ENCODE data around the gene PCF11. TPM values are rescaled to one million over a fixed set of nuclear protein-coding genes. Genes with fewer than 3 reads are reported as not detected.

PCF11 gene
- total and polyA plus RNA-seq, 2 of the 4 experiments (the other 2 are of a cell fraction), result 19.2 to 26.7 TPM

GRCh38 chr11:83112886-83113285, 44.0 kb upstream of the PCF11 start (continued):
- TF ChIP-seq, protein P1, sequence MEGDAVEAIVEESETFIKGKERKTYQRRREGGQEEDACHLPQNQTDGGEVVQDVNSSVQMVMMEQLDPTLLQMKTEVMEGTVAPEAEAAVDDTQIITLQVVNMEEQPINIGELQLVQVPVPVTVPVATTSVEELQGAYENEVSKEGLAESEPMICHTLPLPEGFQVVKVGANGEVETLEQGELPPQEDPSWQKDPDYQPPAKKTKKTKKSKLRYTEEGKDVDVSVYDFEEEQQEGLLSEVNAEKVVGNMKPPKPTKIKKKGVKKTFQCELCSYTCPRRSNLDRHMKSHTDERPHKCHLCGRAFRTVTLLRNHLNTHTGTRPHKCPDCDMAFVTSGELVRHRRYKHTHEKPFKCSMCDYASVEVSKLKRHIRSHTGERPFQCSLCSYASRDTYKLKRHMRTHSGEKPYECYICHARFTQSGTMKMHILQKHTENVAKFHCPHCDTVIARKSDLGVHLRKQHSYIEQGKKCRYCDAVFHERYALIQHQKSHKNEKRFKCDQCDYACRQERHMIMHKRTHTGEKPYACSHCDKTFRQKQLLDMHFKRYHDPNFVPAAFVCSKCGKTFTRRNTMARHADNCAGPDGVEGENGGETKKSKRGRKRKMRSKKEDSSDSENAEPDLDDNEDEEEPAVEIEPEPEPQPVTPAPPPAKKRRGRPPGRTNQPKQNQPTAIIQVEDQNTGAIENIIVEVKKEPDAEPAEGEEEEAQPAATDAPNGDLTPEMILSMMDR (conservative IDR thresholded peaks at IDR 0.05; ENCODE audit: low read depth, low read length), result no peak
- TF ChIP-seq MXI1 (IDR thresholded peaks at IDR 0.05; ENCODE audit: borderline replicate concordance, low read depth, low read length) (no peak), POLR2A (IDR thresholded peaks at IDR 0.05; ENCODE audit: low read depth, low read length) (no peak)
- TF ChIP-seq, protein P2, sequence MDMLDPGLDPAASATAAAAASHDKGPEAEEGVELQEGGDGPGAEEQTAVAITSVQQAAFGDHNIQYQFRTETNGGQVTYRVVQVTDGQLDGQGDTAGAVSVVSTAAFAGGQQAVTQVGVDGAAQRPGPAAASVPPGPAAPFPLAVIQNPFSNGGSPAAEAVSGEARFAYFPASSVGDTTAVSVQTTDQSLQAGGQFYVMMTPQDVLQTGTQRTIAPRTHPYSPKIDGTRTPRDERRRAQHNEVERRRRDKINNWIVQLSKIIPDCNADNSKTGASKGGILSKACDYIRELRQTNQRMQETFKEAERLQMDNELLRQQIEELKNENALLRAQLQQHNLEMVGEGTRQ (IDR thresholded peaks at IDR 0.05; ENCODE audit: low read depth, low read length), result no peak

DNA sequence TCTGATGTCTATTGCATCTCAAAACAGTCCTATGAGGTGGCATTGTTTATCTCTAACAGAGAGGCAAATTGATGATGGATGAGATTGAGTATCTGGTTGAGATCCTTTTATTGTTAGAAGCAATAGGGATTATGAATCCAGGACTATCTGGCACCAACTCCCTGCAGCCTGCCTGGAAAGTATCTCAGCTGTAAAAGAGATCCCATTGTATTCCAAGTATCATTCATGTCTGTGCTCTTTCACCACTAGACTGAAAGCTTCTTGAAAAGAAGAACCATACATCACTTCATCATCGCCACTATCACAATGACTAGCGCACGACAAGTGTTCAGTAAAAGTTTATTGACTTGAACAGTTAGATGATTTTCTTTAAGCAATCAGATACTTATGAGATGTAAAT, 41.9 kb upstream of the PCF11 start:
- no peak overlapping the region for H4K5ac ChIP-seq (ENCODE audit: low read depth, low read length)
- H3K27ac ChIP-seq (ENCODE audit: insufficient read depth, low read length), result no peak overlapping the region
- no peak overlapping the region for H2BK15ac ChIP-seq (ENCODE audit: low read depth, low read length)
- no peak overlapping the region for H2AK5ac ChIP-seq (ENCODE audit: low read depth, low read length)
- H4K8ac ChIP-seq (ENCODE audit: low read depth in 2 of 2, low read length in 2 of 2), result no peak overlapping the region
- H2AK9ac ChIP-seq (replicated peaks; ENCODE audit: low read depth, low read length, poor library complexity), result no peak overlapping the region
- peaks cover 12% of the 10 kb centered on the region for H3K4me1 ChIP-seq (ENCODE audit: control insufficient read depth, insufficient read depth, low read length)
- BruUV-seq (replicated peaks), result no TSS peak
- peaks cover under 1% of the 10 kb centered on the region; the same call in 1 of the 2 replicates for H3K9me3 ChIP-seq (ENCODE audit: control insufficient read depth, insufficient read depth, low read length)
- no peaks in the 10 kb centered on the region for H3K79me1 ChIP-seq (ENCODE audit: low read depth in 1 of 2, low read length in 2 of 2)
- CTCF ChIA-PET, result no interaction called here
- H2BK20ac ChIP-seq (ENCODE audit: low read depth, low read length), result no peak overlapping the region
- POLR2A ChIA-PET (ENCODE audit: unreplicated experiment), result no interaction called here
- no peak overlapping the region for H3K14ac ChIP-seq (replicated peaks; ENCODE audit: low read depth, low read length)
- no peak overlapping the region for H3K56ac ChIP-seq (ENCODE audit: extremely low read depth, insufficient read depth, low read length)
- H2BK5ac ChIP-seq (ENCODE audit: low read depth, low read length, poor library complexity, severe bottlenecking), result no peak overlapping the region
- H3K23ac ChIP-seq (ENCODE audit: low read depth, low read length), result no peak overlapping the region
- no peak overlapping the region for H2AFZ ChIP-seq (replicated peaks; ENCODE audit: low read length, poor library complexity)
- H3K9ac ChIP-seq (ENCODE audit: low read depth, low read length), result no peak overlapping the region
- DNase-seq, result no peak
- no peak overlapping the region for H2BK120ac ChIP-seq (ENCODE audit: low read depth, low read length)
- no peak overlapping the region for H3K18ac ChIP-seq (ENCODE audit: low read depth, low read length)
- H3K4ac ChIP-seq (ENCODE audit: low read depth, low read length), result no peak overlapping the region
- H4K91ac ChIP-seq (ENCODE audit: insufficient read depth, low read depth, low read length), result no peak overlapping the region
- H3K4me2 ChIP-seq (ENCODE audit: low read depth, low read length), result no peak overlapping the region
- H4K20me1 ChIP-seq (ENCODE audit: insufficient read depth, low read length), result no peaks in the 10 kb centered on the region; the same call in 1 of the 2 replicates
- no peak for TF ChIP-seq ELK1 (IDR thresholded peaks at IDR 0.05; ENCODE audit: borderline replicate concordance, low read depth, low read length)
- no peak for TF ChIP-seq NFE2L2 (IDR thresholded peaks at IDR 0.05; ENCODE audit: low read depth, low read length)
- TF ChIP-seq RAD21 (IDR thresholded peaks at IDR 0.05; ENCODE audit: low read length), result no peak
- no peak for TF ChIP-seq RFX5 (IDR thresholded peaks at IDR 0.05; ENCODE audit: low read depth, low read length)
- no CpG with 5 or more reads among the region's 3 CpGs for WGBS, 2 experiments (ENCODE audit: extremely low coverage in 2 of 2, insufficient read length in 1 of 2)
- intact Hi-C loops (cut with micrococcal nuclease) (no loop called here), in situ Hi-C loops (cut with MboI; ENCODE audit: low sequenced_read_pairs) (no loop called here), dilution Hi-C loops (cut with HindIII; ENCODE audit: low sequenced_read_pairs, unreplicated experiment) (no loop called here)
- no peak for ATAC-seq (ENCODE audit: low read depth)
- H3K36me3 ChIP-seq (ENCODE audit: control insufficient read depth, insufficient read depth, low read length), result no peaks in the 10 kb centered on the region
- peaks cover 3% of the 10 kb centered on the region for H3K27me3 ChIP-seq (ENCODE audit: control insufficient read depth, insufficient read depth, low read length)
- no peaks in the 10 kb centered on the region for H3K9me1 ChIP-seq (ENCODE audit: insufficient read depth, low read length)
- H3K4me3 ChIP-seq (ENCODE audit: insufficient read depth, low read depth, low read length), result no peak overlapping the region

Measured in IMR-90 (cell line).